ENCODE measurements around the gene XNDC1N. TPM values are rescaled to one million over a fixed set of nuclear protein-coding genes. Genes with fewer than 3 reads are reported as not detected.
A peak's percentile ranks its signal among the peaks of the same experiment; 100 is the strongest.

XNDC1N gene
- total and polyA plus RNA-seq, 2 of the 4 experiments (the other 2 are of a cell fraction) = 2.5 to 8.8 TPM

GRCh38 chr11:71971680-71972079, 43.3 kb upstream of the XNDC1N start:
- no peak overlapping the region for H2AFZ ChIP-seq (replicated peaks; ENCODE audit: low read length, poor library complexity)
- WGBS, 2 experiments (ENCODE audit: extremely low coverage in 2 of 2, insufficient read length in 1 of 2) = no CpG with 5 or more reads among the region's 2 CpGs
- no peaks in the 10 kb centered on the region; the same call in 1 of the 2 replicates for H4K20me1 ChIP-seq (ENCODE audit: insufficient read depth, low read length)
- no peak overlapping the region for H3K56ac ChIP-seq (ENCODE audit: extremely low read depth, insufficient read depth, low read length)
- H4K5ac ChIP-seq (ENCODE audit: low read depth, low read length) = no peak overlapping the region
- in situ Hi-C loops (cut with MboI; ENCODE audit: low sequenced_read_pairs) (no loop called here), intact Hi-C loops (cut with micrococcal nuclease) (no loop called here), dilution Hi-C loops (cut with HindIII; ENCODE audit: low sequenced_read_pairs, unreplicated experiment) (no loop called here)
- H2BK15ac ChIP-seq (ENCODE audit: low read depth, low read length) = no peak overlapping the region
- no peak overlapping the region for H2BK20ac ChIP-seq (ENCODE audit: low read depth, low read length)
- no peak overlapping the region for H3K14ac ChIP-seq (replicated peaks; ENCODE audit: low read depth, low read length)
- H3K9me3 ChIP-seq (ENCODE audit: control insufficient read depth, insufficient read depth, low read length) = no peaks in the 10 kb centered on the region
- H4K8ac ChIP-seq (ENCODE audit: low read depth in 2 of 2, low read length in 2 of 2) = no peak overlapping the region
- H3K4me3 ChIP-seq (ENCODE audit: insufficient read depth, low read depth, low read length) = no peak overlapping the region
- H3K9me1 ChIP-seq (ENCODE audit: insufficient read depth, low read length) = no peaks in the 10 kb centered on the region; the same call in 1 of the 2 replicates
- no peak overlapping the region for H2AK9ac ChIP-seq (replicated peaks; ENCODE audit: low read depth, low read length, poor library complexity)
- TF ChIP-seq SMC3 (IDR thresholded peaks at IDR 0.05; ENCODE audit: low read depth, low read length) (no peak), RFX5 (IDR thresholded peaks at IDR 0.05; ENCODE audit: low read depth, low read length) (no peak), MAFK (IDR thresholded peaks at IDR 0.05; ENCODE audit: low read depth, low read length) (peak; percentile 100), MAZ (IDR thresholded peaks at IDR 0.05; ENCODE audit: borderline replicate concordance, low read depth, low read length) (no peak), CHD1 (IDR thresholded peaks at IDR 0.05; ENCODE audit: low read depth, low read length) (no peak)
- H4K91ac ChIP-seq (ENCODE audit: insufficient read depth, low read depth, low read length) = no peak overlapping the region
- no peak overlapping the region for H3K27ac ChIP-seq (ENCODE audit: insufficient read depth, low read length)
- no peak overlapping the region for H2BK120ac ChIP-seq (ENCODE audit: low read depth, low read length)
- no peaks in the 10 kb centered on the region for H3K27me3 ChIP-seq (ENCODE audit: control insufficient read depth, insufficient read depth, low read length)
- ATAC-seq (ENCODE audit: low read depth) (no peak), DNase-seq (no peak)
- POLR2A ChIA-PET (ENCODE audit: unreplicated experiment) = no interaction called here
- H3K18ac ChIP-seq (ENCODE audit: low read depth, low read length) = no peak overlapping the region
- peaks cover 10% of the 10 kb centered on the region; the same call in 1 of the 2 replicates for H3K36me3 ChIP-seq (ENCODE audit: control insufficient read depth, insufficient read depth, low read length)
- 0 out of 2 replicates have a peak, but pooled peaks cover 2% of the 10 kb centered on the region for H3K4me1 ChIP-seq (ENCODE audit: control insufficient read depth, insufficient read depth, low read length)
- CTCF ChIA-PET = no interaction called here
- no peak overlapping the region for H2AK5ac ChIP-seq (ENCODE audit: low read depth, low read length)
- BruUV-seq (replicated peaks) = no TSS peak
- peaks cover 4 to 16% of the 10 kb centered on the region in 2 experiments; a peak in 2 of 4 replicates for H3K79me1 ChIP-seq (ENCODE audit: low read depth in 1 of 2, low read length in 2 of 2)
- H3K4ac ChIP-seq (ENCODE audit: low read depth, low read length) = no peak overlapping the region
- H3K23ac ChIP-seq (ENCODE audit: low read depth, low read length) = no peak overlapping the region
- H2BK5ac ChIP-seq (ENCODE audit: low read depth, low read length, poor library complexity, severe bottlenecking) = no peak overlapping the region
- no peak overlapping the region for H3K9ac ChIP-seq (ENCODE audit: low read depth, low read length)
- H3K4me2 ChIP-seq (ENCODE audit: low read depth, low read length) = no peak overlapping the region

Data from IMR-90 (cell line).